Measurements from ENCODE around the gene FOXL3.

The FOXL3 gene

DNA sequence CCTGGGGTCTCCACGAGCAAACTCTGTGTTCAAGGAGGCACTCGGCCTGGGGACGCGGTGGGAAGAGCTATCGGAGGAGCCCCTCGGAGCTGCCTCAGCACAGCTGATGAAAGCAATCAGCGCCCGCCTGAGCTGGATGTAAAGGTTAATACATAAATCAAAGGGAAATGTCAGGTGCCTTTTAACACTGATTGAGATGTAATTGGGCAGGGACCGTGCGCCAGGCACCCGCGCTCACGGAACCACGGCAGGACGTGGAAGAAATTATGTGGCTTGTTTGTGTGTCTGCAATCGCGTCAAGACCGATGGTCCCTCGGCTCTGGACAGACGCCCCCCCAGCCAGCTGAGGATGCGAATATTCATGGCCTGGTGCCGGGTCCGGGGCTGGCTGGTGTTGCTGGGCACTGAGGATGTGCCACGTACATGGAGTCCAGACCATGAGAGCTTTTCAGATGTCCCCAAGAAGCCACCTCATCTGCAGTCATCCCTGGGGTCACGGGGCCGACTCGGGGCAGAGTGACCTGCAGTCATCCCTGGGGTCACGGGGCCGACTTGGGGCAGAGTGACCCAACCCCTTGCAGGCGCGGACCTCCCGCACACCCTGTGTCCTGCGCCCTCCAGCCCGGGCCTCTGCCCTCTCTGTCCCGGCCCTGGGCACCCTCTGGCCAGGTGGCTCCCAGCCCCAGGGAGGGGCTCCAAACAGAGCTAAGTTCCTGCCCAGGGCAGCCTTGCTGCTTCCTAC lies 15.6 kb downstream of the FOXL3 start:
- no peak overlapping the region for H3K4me3 ChIP-seq (ENCODE audit: low read length)
- no peaks in the 10 kb centered on the region for H3K36me3 ChIP-seq (ENCODE audit: control insufficient read depth, low read length)
- H3K9me3 ChIP-seq (ENCODE audit: control insufficient read depth, insufficient read depth, low read length) = peaks cover 60% of the 10 kb centered on the region
- no peaks in the 10 kb centered on the region for H3K79me2 ChIP-seq (ENCODE audit: control insufficient read depth, low read length)
- no peak overlapping the region for H3K27ac ChIP-seq (ENCODE audit: low read depth, low read length)
- H3F3A ChIP-seq (ENCODE audit: control insufficient read depth, insufficient read depth) = no peaks in the 10 kb centered on the region
- H3K9me2 ChIP-seq (replicated peaks; ENCODE audit: control insufficient read depth, low read length) = no peaks in the 10 kb centered on the region
- TF ChIP-seq EZH2phosphoT487 (IDR thresholded peaks at IDR 0.05; ENCODE audit: borderline replicate concordance, low read length) = no peak
- TF ChIP-seq, protein P1, sequence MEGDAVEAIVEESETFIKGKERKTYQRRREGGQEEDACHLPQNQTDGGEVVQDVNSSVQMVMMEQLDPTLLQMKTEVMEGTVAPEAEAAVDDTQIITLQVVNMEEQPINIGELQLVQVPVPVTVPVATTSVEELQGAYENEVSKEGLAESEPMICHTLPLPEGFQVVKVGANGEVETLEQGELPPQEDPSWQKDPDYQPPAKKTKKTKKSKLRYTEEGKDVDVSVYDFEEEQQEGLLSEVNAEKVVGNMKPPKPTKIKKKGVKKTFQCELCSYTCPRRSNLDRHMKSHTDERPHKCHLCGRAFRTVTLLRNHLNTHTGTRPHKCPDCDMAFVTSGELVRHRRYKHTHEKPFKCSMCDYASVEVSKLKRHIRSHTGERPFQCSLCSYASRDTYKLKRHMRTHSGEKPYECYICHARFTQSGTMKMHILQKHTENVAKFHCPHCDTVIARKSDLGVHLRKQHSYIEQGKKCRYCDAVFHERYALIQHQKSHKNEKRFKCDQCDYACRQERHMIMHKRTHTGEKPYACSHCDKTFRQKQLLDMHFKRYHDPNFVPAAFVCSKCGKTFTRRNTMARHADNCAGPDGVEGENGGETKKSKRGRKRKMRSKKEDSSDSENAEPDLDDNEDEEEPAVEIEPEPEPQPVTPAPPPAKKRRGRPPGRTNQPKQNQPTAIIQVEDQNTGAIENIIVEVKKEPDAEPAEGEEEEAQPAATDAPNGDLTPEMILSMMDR (IDR thresholded peaks at IDR 0.05; ENCODE audit: low read depth, low read length, poor library complexity, severe bottlenecking) = no peak
- no peaks in the 10 kb centered on the region for H4K20me1 ChIP-seq (ENCODE audit: control insufficient read depth, insufficient read depth, low read depth, low read length)
- no peaks in the 10 kb centered on the region for H3K27me3 ChIP-seq (ENCODE audit: control insufficient read depth, low read length)
- no peaks in the 10 kb centered on the region for H3K4me1 ChIP-seq (ENCODE audit: control insufficient read depth, low read length)
- no peak overlapping the region for H3K4me2 ChIP-seq (ENCODE audit: low read length)

DNA sequence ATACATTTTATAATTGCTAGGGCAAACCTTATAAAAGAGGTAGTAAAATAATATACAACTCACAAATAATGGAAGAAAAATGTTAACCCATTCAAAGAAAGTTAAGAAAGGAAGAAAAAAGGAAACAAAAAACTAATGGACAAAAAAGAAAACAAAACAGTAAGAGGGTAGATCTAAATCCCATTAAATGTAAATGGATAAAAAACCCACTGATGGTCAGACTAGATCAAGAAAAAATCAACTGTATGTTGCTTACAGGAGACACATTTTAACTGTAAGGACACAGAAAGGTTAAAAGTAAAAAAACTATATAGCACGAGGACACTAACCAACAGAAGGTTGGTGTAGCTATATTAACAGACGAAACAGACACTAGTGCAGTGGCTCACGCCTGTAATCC lies 18.0 kb downstream of the FOXL3 start:
- H3K27me3 ChIP-seq (ENCODE audit: control insufficient read depth, low read length) = no peaks in the 10 kb centered on the region
- H3F3A ChIP-seq (ENCODE audit: control insufficient read depth, insufficient read depth) = no peaks in the 10 kb centered on the region
- peaks cover 43% of the 10 kb centered on the region for H3K9me3 ChIP-seq (ENCODE audit: control insufficient read depth, insufficient read depth, low read length)
- no peak overlapping the region for H3K4me2 ChIP-seq (ENCODE audit: low read length)
- no peaks in the 10 kb centered on the region for H3K4me1 ChIP-seq (ENCODE audit: control insufficient read depth, low read length)
- H3K9me2 ChIP-seq (replicated peaks; ENCODE audit: control insufficient read depth, low read length) = no peaks in the 10 kb centered on the region
- no peaks in the 10 kb centered on the region for H3K79me2 ChIP-seq (ENCODE audit: control insufficient read depth, low read length)
- H4K20me1 ChIP-seq (ENCODE audit: control insufficient read depth, insufficient read depth, low read depth, low read length) = no peaks in the 10 kb centered on the region
- no peak overlapping the region for H3K4me3 ChIP-seq (ENCODE audit: low read length)
- H3K27ac ChIP-seq (ENCODE audit: low read depth, low read length) = no peak overlapping the region
- TF ChIP-seq, protein P1 (IDR thresholded peaks at IDR 0.05; ENCODE audit: low read depth, low read length, poor library complexity, severe bottlenecking) = no peak
- no peak for TF ChIP-seq EZH2phosphoT487 (IDR thresholded peaks at IDR 0.05; ENCODE audit: borderline replicate concordance, low read length)
- H3K36me3 ChIP-seq (ENCODE audit: control insufficient read depth, low read length) = no peaks in the 10 kb centered on the region

DNA sequence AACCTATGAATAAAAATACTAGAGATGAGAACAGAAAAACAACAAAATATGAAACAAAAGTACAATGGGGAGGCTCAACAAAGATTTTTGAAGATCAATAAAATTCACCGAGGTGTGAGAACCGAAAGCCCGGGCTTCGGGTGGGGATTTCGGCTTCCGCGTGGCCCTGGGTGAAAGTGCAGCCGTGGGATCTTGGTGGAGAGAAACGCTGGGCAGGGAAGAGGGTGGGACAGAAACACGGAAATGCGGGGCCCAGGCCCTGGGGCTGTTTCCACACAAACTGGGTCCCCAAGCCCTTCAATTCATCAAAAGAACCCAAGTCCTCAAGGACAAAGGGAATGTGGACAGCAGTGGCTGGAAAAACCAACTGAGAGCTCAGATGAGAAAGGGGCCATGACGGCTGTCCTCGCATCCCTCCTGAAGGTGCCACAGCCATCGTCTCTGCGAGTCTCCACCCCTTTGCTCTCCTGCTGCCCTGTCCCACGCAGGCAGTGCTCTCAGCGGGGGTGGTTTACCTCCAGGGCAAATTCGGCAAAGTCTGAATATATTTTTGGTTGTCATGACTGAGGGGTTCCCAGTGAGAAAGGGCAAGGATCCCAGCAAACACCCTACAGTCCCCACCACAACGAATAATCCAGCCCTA lies 19.7 kb downstream of the FOXL3 start:
- Histone ChIP-seq H4K20me1 (ENCODE audit: control insufficient read depth, insufficient read depth, low read depth, low read length) (no peaks in the 10 kb centered on the region), H3K9me3 (ENCODE audit: control insufficient read depth, insufficient read depth, low read length) (peaks cover 26% of the 10 kb centered on the region), H3K36me3 (ENCODE audit: control insufficient read depth, low read length) (no peaks in the 10 kb centered on the region), H3K4me1 (ENCODE audit: control insufficient read depth, low read length) (no peaks in the 10 kb centered on the region), H3K9me2 (replicated peaks; ENCODE audit: control insufficient read depth, low read length) (no peaks in the 10 kb centered on the region), H3K79me2 (ENCODE audit: control insufficient read depth, low read length) (no peaks in the 10 kb centered on the region), H3K4me3 (ENCODE audit: low read length) (no peak overlapping the region), H3K4me2 (ENCODE audit: low read length) (no peak overlapping the region), H3K27me3 (ENCODE audit: control insufficient read depth, low read length) (no peaks in the 10 kb centered on the region), H3K27ac (ENCODE audit: low read depth, low read length) (no peak overlapping the region), H3F3A (ENCODE audit: control insufficient read depth, insufficient read depth) (no peaks in the 10 kb centered on the region)
- no peak for TF ChIP-seq EZH2phosphoT487 (IDR thresholded peaks at IDR 0.05; ENCODE audit: borderline replicate concordance, low read length)
- TF ChIP-seq, protein P1 (IDR thresholded peaks at IDR 0.05; ENCODE audit: low read depth, low read length, poor library complexity, severe bottlenecking) = no peak
